H1 (cell line): ENCODE data around the gene GSTO2.

Source experiments
- ATF2 ChIP-seq: IDR thresholded peaks from 2 replicates; pipeline ENCODE4 v1.6.1; 2012; ENCODE audit warnings: low read length, inconsistent platforms
- CTCF ChIP-seq, 3 experiments: IDR thresholded peaks; 1 replicate in 2 of 3; 2 replicates in 1 of 3; pipeline versions ENCODE4 v1.5.1 to v1.6.1; 2011; ENCODE audit warnings: low read length in 3 of 3, mild to moderate bottlenecking in 3 of 3, inconsistent platforms in 2 of 3, low read depth in 1 of 3, moderate library complexity in 1 of 3; ENCODE audit not compliant: insufficient read depth in 1 of 3; ENCODE audit errors: control extremely low read depth in 1 of 3
- EZH2 ChIP-seq: fragments of 200-600 bp; sonication (generic); IDR thresholded peaks from 2 replicates; pipeline ENCODE4 v1.7.1; 2012; ENCODE audit warnings: low read depth, mild to moderate bottlenecking, moderate library complexity, low read length, inconsistent platforms; ENCODE audit not compliant: severe bottlenecking
- FOSL1 ChIP-seq: IDR thresholded peaks from 2 replicates; pipeline ENCODE4 v1.6.1; 2011; ENCODE audit warnings: mild to moderate bottlenecking, low read depth, low read length, moderate library complexity; ENCODE audit not compliant: insufficient read depth
- TAF1 ChIP-seq: IDR thresholded peaks from 2 replicates; pipeline ENCODE4 v1.6.1; 2011; ENCODE audit warnings: mild to moderate bottlenecking, low read depth, low read length
- TCF12 ChIP-seq: IDR thresholded peaks from 2 replicates; pipeline ENCODE4 v1.6.1; 2011; ENCODE audit warnings: low read depth, mild to moderate bottlenecking, low read length
- YY1 ChIP-seq: IDR thresholded peaks from 2 replicates; pipeline ENCODE4 v1.6.1; 2011; ENCODE audit warnings: low read depth, mild to moderate bottlenecking, low read length

DNA sequence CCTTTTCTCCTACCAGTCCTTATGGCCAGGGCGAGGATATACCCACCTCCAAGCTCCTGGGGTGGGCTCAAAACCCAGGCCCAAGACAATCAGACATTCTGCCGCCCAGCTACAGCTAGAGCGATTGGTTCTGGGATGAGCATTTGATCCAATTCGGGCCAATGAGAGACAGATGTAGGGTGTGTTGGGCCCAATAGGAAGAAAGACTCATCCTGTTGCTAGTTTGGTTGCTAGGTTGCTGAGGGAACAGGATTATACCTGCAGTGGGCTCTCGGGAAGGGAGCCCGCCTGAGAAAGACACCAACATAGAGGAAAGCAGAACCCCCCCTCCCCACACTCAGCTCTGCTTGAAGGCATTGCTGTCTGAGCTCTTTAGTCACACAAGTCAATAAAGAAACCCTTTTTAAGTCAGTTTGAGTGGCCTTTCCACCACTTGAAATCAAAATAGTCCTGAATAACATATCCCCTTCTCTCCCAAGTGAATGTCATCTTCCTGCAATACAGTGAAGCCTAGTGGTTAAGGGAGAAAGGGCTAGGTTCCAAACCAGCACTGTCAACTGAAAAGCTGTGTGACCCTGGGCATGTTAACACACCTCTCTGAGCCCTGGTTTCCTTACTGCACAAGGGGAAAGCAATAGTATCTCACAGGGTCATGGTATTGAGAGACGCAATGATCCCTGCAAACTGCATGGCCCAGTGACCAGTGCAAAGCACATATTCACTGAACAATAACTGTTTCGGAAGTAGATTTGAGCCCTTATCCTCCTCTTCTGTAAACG is 47.5 kb downstream of the GSTO2 start:
- TF ChIP-seq CTCF (IDR thresholded peaks at IDR 0.05; ENCODE audit: control extremely low read depth in 1 of 3, insufficient read depth in 1 of 3, low read depth in 1 of 3, low read length in 3 of 3) (no peak), TCF12 (no peak), EZH2 (no peak), FOSL1 (no peak), ATF2 (no peak), YY1 (no peak), TAF1 (no peak)
